Fibroblast of the aortic adventitia (primary cell): ENCODE results near the gene TSPAN18. TPM values are rescaled to one million over a fixed set of nuclear protein-coding genes. Genes with fewer than 3 reads are reported as not detected.

ENCODE experiments used
- DNase-seq: peaks from one replicate; pipeline ENCODE4 v3.0.0-alpha.2; 2010; ENCODE audit warnings: low read depth
- H3K4me3 ChIP-seq: 2 replicates; pipeline ENCODE4 v1.5.1; 2011; ENCODE audit warnings: low read depth, mild to moderate bottlenecking, control low read depth, low read length, moderate library complexity
- total RNA-seq: library from RNA; depleted of rRNA; stranded (reverse); fragments of >200 nt; gene quantifications from 2 replicates; pipeline ENCODE4 v1.2.3, GENCODE V29; 2012; ENCODE audit warnings: low replicate concordance
- TF ChIP-seq, protein P1 (sequence below): IDR thresholded peaks from 2 replicates; pipeline ENCODE4 v1.5.1; 2011; ENCODE audit warnings: mild to moderate bottlenecking, low read length, control low read depth, inconsistent platforms; ENCODE audit not compliant: insufficient read depth

TSPAN18 gene
- total RNA-seq, 1 donor, result under 0.01 TPM

DNA sequence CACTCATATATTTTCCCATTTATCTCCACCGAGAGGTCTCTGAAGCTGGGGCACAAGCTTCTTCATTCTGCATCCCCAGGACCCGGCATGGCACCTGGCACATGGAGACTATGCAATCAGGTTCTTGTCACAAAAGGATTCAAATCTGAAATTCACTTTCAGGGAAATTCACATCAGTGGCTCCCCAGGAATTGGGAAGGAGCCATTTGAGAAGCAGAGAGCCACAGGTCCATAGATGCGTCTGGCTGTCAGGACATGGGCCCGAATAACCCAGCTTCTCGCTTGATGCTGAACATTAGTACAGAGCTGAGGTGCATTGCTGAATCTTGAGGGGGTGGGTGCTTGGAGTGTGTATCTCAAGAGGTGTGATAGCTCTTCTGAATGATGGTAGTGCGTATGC, 82.5 kb downstream of the TSPAN18 start:
- TF ChIP-seq, protein P1, sequence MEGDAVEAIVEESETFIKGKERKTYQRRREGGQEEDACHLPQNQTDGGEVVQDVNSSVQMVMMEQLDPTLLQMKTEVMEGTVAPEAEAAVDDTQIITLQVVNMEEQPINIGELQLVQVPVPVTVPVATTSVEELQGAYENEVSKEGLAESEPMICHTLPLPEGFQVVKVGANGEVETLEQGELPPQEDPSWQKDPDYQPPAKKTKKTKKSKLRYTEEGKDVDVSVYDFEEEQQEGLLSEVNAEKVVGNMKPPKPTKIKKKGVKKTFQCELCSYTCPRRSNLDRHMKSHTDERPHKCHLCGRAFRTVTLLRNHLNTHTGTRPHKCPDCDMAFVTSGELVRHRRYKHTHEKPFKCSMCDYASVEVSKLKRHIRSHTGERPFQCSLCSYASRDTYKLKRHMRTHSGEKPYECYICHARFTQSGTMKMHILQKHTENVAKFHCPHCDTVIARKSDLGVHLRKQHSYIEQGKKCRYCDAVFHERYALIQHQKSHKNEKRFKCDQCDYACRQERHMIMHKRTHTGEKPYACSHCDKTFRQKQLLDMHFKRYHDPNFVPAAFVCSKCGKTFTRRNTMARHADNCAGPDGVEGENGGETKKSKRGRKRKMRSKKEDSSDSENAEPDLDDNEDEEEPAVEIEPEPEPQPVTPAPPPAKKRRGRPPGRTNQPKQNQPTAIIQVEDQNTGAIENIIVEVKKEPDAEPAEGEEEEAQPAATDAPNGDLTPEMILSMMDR, result no peak
- no peak overlapping the region for H3K4me3 ChIP-seq
- no peak for DNase-seq

DNA sequence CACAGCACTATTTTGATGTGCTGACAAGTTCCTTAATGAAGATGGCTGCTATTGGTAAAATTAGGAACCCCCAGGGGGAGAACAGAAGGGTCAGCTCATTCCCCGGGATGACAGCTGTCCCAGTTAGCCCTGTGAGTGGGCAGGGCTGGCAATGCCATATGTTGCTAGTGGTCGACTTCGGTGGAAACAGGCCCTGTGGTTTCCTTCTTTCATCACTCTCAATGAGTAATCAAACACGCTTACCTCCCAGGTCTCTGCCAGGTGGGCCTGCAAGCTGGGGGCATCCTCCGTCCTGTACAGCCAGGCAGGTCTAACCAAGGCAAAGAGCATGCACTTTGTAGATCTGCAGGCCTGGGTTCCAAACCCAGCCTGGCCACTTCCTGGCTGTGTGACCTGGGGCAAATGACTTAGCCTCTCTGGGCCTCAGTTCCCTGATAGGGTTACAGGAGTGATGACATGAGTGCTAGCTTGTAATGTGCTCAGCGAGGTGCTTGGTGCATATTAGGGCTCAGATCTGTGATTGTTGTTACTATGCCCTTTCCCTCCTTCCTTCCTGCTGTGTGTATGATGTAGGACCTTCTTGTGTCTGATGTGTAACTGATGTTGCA, 85.2 kb downstream of the TSPAN18 start:
- TF ChIP-seq, protein P1, result no peak
- H3K4me3 ChIP-seq, result no peak overlapping the region
- DNase-seq, result no peak

DNA sequence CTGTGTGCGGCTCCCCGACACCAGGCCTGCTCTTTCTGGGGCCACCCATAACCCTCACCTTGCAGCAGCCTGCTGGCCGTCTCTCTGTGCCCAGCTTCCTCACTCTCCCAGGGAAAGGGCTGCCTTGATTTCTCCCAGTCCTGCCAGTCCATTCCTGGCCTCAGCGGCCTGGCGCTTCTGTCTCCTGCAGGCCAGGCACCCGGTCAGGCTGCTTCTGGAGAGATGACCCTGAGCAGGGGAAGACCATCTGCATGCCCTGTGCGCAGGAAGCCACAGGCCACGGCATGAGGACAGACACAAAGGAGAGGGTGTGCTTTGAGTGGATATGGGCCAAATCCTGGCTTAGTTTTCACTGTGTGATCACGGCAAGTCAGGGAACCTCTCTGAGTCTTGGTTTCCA, 86.2 kb downstream of the TSPAN18 start:
- no peak for DNase-seq
- TF ChIP-seq, protein P1, result no peak
- no peak overlapping the region for H3K4me3 ChIP-seq

DNA sequence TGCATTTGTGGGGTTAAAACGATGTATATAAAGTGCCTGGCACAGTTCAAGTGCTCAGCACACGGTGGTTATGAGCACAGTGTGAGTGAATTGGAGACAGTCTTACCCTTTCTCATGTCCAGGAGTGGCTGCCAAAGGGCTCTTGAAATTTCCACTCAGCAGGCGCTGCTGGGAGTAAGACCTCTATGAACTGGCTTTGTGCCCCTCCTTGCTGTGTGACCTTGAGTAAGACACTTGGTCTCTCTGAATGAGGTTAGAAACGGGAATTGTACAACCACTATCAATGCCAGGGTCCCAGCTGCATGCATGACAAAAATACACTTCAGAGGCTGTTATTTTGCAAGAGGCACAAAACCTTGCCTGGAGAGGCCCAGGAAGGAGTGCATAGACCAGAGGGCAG, 86.6 kb downstream of the TSPAN18 start:
- TF ChIP-seq, protein P1, result no peak
- no peak overlapping the region for H3K4me3 ChIP-seq
- no peak for DNase-seq

DNA sequence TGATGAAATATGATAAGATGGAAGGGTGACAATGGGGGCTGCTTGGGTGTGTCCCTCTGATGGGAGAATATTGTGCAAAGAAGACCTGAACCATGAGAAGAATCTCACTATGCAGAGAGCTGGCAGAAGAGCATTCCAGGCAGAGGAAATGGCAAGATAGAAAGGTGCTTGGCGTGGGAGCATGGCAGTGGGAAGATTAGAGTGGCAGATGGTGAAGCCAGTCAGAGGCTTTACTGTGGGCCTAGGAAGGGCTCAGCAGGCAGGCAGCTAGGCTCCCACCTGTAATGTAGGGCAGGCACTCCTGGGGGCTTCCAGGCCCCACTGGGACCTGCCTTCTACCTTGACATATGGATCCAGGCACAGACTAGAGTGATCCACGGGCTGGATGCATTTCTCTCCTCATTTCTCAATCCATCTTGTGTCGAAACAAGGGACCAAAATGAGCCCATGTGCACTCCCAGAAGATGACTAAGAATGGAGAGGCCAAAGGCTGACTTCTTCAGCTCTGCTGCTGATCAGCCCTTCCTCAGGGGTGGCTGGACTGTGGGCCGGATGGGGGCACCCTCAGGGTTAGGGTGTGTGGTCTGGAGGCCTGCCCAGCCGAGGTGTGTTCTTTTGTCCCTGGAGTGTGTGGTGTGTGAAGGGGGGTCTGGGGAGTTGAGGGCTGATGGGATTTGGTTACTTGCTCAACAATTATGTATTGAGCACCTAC, 88.3 kb downstream of the TSPAN18 start:
- TF ChIP-seq, protein P1, result no peak
- no peak overlapping the region for H3K4me3 ChIP-seq
- peak; percentile 57 for DNase-seq

DNA sequence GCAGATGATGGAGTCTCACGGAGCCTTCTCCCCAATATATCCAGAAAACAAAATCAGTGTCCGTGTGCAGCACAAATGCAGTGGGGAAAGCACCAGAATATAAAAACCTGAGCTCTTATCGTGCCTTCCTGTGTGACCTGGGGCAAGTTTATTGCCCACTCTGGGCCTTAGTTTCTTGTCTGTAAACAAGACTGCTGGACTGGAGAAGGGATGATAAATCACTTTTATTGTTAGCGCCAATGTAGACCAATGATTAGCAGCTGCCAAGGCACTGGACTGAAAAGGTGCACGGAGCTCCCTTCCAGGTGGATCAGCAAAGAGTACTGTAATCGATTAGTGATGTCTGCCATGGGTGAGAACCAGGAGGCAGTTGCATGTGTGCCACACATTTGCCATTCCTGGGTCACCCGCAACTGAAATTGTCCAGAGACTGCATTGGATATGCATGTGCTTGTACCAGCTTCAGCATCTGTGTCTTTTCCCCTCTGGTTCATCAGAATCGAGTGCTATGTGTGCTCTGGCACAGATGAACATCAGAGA, 89.2 kb downstream of the TSPAN18 start:
- TF ChIP-seq, protein P1, result no peak

More for the DNA sequence above, 89.2 kb downstream of the TSPAN18 start:
- H3K4me3 ChIP-seq, result no peak overlapping the region
- no peak for DNase-seq
